ENCODE data around the gene C14orf132.

The C14orf132 gene

GRCh38 chr14:96038920-96039632 is at the start of gene C14orf132:
C14orf132 (plus strand) TSS chr14:96039362; CDS start chr14:96039501, 139 bp downstream.
- peak; percentile 92 for ATAC-seq
- no peak for TF ChIP-seq ZNF70 (CRISPR knock-in tag; IDR thresholded peaks at IDR 0.05)
- no peak for TF ChIP-seq ISL1 (CRISPR knock-in tag; IDR thresholded peaks at IDR 0.05)
- TF ChIP-seq ESRRG (CRISPR knock-in tag; IDR thresholded peaks at IDR 0.05): no peak
- TF ChIP-seq ZC3H10 (CRISPR knock-in tag; IDR thresholded peaks at IDR 0.05): no peak
- TF ChIP-seq TSHZ2 (CRISPR knock-in tag; IDR thresholded peaks at IDR 0.05): no peak
- no peak for TF ChIP-seq TCF4 (CRISPR knock-in tag; IDR thresholded peaks at IDR 0.05; ENCODE audit: borderline replicate concordance)
- no peak for TF ChIP-seq ZNF565 (CRISPR knock-in tag; conservative IDR thresholded peaks at IDR 0.05; ENCODE audit: low read depth)
- TF ChIP-seq CSRNP3 (CRISPR knock-in tag; IDR thresholded peaks at IDR 0.05): no peak
- TF ChIP-seq GLIS3 (CRISPR knock-in tag; IDR thresholded peaks at IDR 0.05): no peak
- TF ChIP-seq BACH2 (CRISPR knock-in tag; IDR thresholded peaks at IDR 0.05; ENCODE audit: borderline replicate concordance): no peak
- TF ChIP-seq CSDC2 (CRISPR knock-in tag; IDR thresholded peaks at IDR 0.05): no peak
- no peak for TF ChIP-seq TOX (CRISPR knock-in tag; IDR thresholded peaks at IDR 0.05; ENCODE audit: borderline replicate concordance)
- no peak for TF ChIP-seq ARNTL (CRISPR knock-in tag; IDR thresholded peaks at IDR 0.05; ENCODE audit: borderline replicate concordance, low read depth)
- TF ChIP-seq, protein P1, sequence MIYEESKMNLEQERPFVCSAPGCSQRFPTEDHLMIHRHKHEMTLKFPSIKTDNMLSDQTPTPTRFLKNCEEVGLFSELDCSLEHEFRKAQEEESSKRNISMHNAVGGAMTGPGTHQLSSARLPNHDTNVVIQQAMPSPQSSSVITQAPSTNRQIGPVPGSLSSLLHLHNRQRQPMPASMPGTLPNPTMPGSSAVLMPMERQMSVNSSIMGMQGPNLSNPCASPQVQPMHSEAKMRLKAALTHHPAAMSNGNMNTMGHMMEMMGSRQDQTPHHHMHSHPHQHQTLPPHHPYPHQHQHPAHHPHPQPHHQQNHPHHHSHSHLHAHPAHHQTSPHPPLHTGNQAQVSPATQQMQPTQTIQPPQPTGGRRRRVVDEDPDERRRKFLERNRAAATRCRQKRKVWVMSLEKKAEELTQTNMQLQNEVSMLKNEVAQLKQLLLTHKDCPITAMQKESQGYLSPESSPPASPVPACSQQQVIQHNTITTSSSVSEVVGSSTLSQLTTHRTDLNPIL (CRISPR knock-in tag; IDR thresholded peaks at IDR 0.05; ENCODE audit: low read depth): no peak
- TF ChIP-seq PPARA (CRISPR knock-in tag; IDR thresholded peaks at IDR 0.05; ENCODE audit: borderline replicate concordance): no peak
- TF ChIP-seq POU6F1 (CRISPR knock-in tag; IDR thresholded peaks at IDR 0.05; ENCODE audit: borderline replicate concordance, low read depth): no peak

- TF ChIP-seq ZFP3 (CRISPR knock-in tag; IDR thresholded peaks at IDR 0.05) (no peak), SNAI2 (CRISPR knock-in tag; IDR thresholded peaks at IDR 0.05) (no peak), ISL1 (CRISPR knock-in tag; IDR thresholded peaks at IDR 0.05) (no peak), PATZ1 (CRISPR knock-in tag; IDR thresholded peaks at IDR 0.05; ENCODE audit: borderline replicate concordance) (no peak), ARNTL (CRISPR knock-in tag; IDR thresholded peaks at IDR 0.05; ENCODE audit: borderline replicate concordance, low read depth) (no peak), RARB (CRISPR knock-in tag; IDR thresholded peaks at IDR 0.05) (no peak), PPARA (CRISPR knock-in tag; IDR thresholded peaks at IDR 0.05; ENCODE audit: borderline replicate concordance) (no peak), TOX (CRISPR knock-in tag; IDR thresholded peaks at IDR 0.05; ENCODE audit: borderline replicate concordance) (no peak), POU6F1 (CRISPR knock-in tag; IDR thresholded peaks at IDR 0.05; ENCODE audit: borderline replicate concordance, low read depth) (no peak), GLIS3 (CRISPR knock-in tag; IDR thresholded peaks at IDR 0.05) (no peak), BACH2 (CRISPR knock-in tag; IDR thresholded peaks at IDR 0.05; ENCODE audit: borderline replicate concordance) (no peak)
- TF ChIP-seq, protein P1 (CRISPR knock-in tag; IDR thresholded peaks at IDR 0.05; ENCODE audit: low read depth): no peak
- ATAC-seq: peak; percentile 79
Observed at GRCh38 chr14:95993768-95994592, 45.2 kb upstream of the C14orf132 start.

All from SK-N-SH treated with all-trans-retinoic acid at 6 μM for 48 hours (cell line).